Hepatocyte (in vitro differentiated cells): ENCODE results near the gene NAPA. TPM values are rescaled to one million over a fixed set of nuclear protein-coding genes. Genes with fewer than 3 reads are reported as not detected.

Source experiments
- polyA plus RNA-seq: library from polyadenylated mRNA; unstranded; fragments of >200 nt; fragmentation: Nextera tagmentation; extraction: Ambion mirVana; gene quantifications from 2 replicates; pipeline ENCODE4 v1.2.1, GENCODE V29; 2016
- total RNA-seq: library from RNA; depleted of rRNA; stranded (reverse); fragments of >200 nt; gene quantifications from 2 replicates; pipeline ENCODE4 v1.2.3, GENCODE V29; 2014

The NAPA gene
- total and polyA plus RNA-seq, 2 experiments from 2014 or later: 106 to 192 TPM

Other genes with a start within 250 kb of the NAPA start
- gene INAFM1, start 240.2 kb downstream of the NAPA start, total RNA-seq: 1.7 and 1.9 TPM in 2 replicates
- gene INAFM1, start 240.2 kb downstream of the NAPA start, polyA plus RNA-seq: 11.9 and 13.8 TPM in 2 replicates
- gene C5AR1, start 205.2 kb downstream of the NAPA start, total RNA-seq: 0.43 and 0.96 TPM in 2 replicates
- 0.99 and 3.2 TPM in 2 replicates for gene C5AR1, start 205.2 kb downstream of the NAPA start, polyA plus RNA-seq
- gene C5AR2, start 182.9 kb downstream of the NAPA start, total RNA-seq: 0.53 TPM in 1 of 2 replicates, not detected in the other
- 0.24 TPM in 1 of 2 replicates, not detected in the other for gene C5AR2, start 182.9 kb downstream of the NAPA start, polyA plus RNA-seq
- gene DHX34, start 165.7 kb downstream of the NAPA start, total RNA-seq: 9.3 and 10.7 TPM in 2 replicates
- gene DHX34, start 165.7 kb downstream of the NAPA start, polyA plus RNA-seq: 17.6 and 18.2 TPM in 2 replicates
- gene MEIS3, start 95.5 kb downstream of the NAPA start, total RNA-seq: 18.4 and 21.2 TPM in 2 replicates
- gene MEIS3, start 95.5 kb downstream of the NAPA start, polyA plus RNA-seq: 40.6 and 47.0 TPM in 2 replicates
- 1.1 and 1.2 TPM in 2 replicates for gene SLC8A2, start 43.2 kb downstream of the NAPA start, total RNA-seq
- gene SLC8A2, start 43.2 kb downstream of the NAPA start, polyA plus RNA-seq: 0.24 and 0.40 TPM in 2 replicates
- gene KPTN, start 30.8 kb downstream of the NAPA start, total RNA-seq: 8.3 and 10.1 TPM in 2 replicates
- 22.6 and 25.4 TPM in 2 replicates for gene KPTN, start 30.8 kb downstream of the NAPA start, polyA plus RNA-seq
- gene ZNF541, start 58.1 kb upstream of the NAPA start, total RNA-seq: 0.43 TPM in 1 of 2 replicates, not detected in the other
- gene ZNF541, start 58.1 kb upstream of the NAPA start, polyA plus RNA-seq: 0.05 and 0.84 TPM in 2 replicates
- 2.2 and 3.4 TPM in 2 replicates for gene BICRA, start 94.1 kb upstream of the NAPA start, total RNA-seq
- gene BICRA, start 94.1 kb upstream of the NAPA start, polyA plus RNA-seq: 3.4 and 5.4 TPM in 2 replicates
- gene EHD2, start 198.4 kb upstream of the NAPA start, total RNA-seq: 17.8 and 20.8 TPM in 2 replicates
- 104 and 120 TPM in 2 replicates for gene EHD2, start 198.4 kb upstream of the NAPA start, polyA plus RNA-seq
- 93.3 and 139 TPM in 2 replicates for gene NOP53, start 230.5 kb upstream of the NAPA start, total RNA-seq
- 91.5 and 96.7 TPM in 2 replicates for gene NOP53, start 230.5 kb upstream of the NAPA start, polyA plus RNA-seq